ENCODE data around the gene MBD6.
"Not testable (repeated sequence)": the region's sequence is repeated elsewhere in the genome, so short reads cannot be mapped to it uniquely, and the experiment has no call there.

MBD6 gene

DNA sequence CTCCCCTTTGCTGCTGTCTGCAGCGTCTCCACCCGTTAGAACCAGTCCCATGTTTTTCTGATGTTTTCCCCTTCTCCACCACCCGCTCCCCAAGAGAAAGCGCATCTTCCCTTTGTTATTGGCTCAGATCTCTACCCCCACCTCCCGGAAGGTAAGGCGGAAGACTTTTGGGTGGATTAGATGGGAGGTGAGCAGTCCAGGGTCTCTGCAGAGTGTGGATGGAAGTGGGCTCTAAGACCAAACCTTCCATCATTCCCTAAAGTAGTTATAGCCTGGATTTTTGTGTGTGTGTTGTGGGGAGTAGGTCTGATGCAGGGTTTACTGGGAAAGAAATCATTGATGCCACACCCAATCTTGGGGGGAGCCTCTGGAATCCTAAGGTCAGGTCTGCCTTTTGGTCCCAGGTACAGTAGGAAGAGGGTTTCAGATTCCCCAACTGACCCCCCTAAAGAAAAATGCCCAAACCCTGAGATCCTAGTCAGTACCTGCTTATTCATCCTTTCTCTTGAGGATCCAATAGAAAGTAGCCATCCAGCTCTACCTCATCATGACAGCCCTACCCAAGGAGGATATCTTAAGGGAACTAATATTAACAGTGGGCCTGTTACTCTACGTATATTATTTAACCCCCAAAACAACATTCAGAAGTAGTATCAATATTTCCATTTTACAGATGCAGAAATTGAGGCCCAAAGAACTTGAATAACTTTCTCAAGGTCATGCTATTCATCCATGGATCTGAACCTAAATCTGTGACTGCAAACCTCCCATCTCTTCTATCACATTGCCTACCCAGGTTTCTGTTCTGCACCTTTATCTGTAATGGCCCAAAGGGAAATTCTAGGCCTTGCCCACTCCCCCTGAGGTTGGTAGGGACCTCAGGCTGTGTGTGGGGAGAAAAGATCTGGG is 28.3 kb downstream of the MBD6 start:
- no peak for DNase-seq (ENCODE audit: low spot score)

DNA sequence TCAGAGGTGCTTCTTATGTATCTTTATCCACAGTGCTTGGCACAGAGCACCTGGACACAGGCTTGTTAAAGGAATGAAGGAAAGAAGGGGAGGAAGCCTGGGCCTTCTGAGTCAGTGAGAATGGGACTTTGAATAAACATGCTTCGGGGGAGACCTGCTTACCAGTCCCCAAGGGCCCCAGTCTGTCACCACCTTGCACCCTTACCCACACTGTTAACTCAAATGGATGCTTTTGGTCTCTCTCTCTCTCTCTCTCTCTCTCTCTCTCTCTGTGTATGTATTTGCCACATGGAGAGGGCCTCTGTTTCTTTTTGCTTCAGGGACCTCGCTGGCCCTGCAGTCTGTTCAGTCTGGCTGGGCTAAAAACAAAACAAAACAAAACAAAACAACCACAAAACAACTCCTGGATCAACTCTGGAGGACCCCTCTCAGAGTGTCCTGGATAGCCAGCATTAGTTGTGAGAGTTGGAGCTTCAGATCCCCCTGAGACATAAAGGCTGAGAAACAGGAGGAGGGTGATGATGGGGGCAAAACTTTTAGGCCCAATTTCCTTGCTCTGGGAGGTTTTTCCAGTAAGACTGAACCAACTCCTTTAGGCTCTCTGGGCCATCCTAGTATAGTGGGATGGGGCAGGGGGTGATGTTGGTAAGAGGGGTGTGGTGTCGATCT is 29.1 kb downstream of the MBD6 start:
- DNase-seq (ENCODE audit: low spot score), result no peak

GRCh38 chr12:57552306-57552651 is 29.7 kb downstream of the MBD6 start:
- DNase-seq (ENCODE audit: low spot score), result no peak

GRCh38 chr12:57552835-57553313 is 30.2 kb downstream of the MBD6 start:
- DNase-seq (ENCODE audit: low spot score), result peak; percentile 72

DNA sequence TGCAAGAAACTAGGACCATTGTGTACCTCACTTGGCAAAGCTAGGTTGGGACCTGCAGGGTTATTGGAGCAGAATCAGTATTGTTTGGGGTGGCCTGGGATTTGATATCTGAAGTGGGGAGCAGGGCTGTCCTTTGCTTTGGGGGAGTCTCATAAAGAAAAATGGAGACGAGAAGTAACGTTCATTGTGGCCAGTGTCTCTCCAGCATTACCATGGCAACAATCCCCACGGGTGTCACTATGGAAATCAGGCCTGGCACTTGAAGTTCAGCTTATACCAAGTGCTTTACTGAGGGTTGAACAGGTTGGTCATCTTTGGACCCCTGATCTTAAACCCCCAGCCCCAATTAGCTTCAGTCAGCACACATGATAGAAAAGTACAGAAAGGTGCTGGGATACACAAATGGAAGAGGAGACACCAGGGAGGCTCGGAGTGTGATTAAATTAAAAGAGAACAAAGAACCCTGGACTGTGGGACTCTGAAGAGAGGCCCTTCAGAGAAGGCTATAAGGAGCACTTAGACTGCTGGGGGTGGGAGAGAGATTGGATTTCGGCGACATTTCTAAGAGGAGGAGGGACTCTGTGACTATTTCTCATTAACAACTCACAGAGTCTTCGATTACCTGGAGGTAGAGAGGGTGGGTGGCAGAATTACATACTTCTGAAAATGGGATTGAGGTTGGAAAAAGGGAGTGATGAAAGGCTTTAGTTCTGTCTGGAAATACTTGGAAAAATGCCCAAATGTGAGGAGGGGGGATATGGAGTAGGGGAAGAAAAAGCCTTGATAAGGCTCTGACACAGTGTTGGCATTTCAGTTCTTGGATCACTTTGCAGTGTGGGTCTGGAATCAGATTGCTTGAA is 30.9 kb downstream of the MBD6 start:
- DNase-seq (ENCODE audit: low spot score), result no peak

DNA sequence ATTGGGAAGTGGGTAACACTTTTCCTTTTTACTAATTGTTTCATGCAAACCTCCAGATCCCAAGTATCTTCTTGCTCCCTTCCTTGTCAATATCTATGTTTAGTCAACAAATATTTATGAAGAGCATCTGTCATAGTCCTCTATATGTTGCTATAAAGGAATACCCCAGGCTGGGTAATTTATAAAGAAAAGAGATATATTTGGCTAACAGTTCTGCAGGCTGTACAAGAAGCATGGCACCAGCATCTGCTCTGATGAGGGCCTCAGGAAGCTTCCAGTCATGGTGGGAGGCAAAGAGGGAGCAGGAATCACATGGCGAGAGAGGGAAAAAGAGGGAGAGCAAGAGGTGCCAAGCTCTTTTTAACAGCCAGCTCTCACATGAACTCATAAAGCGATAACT is 31.8 kb downstream of the MBD6 start:
- no peak for DNase-seq (ENCODE audit: low spot score)

- DNase-seq (ENCODE audit: low spot score), result no peak
Measured at GRCh38 chr12:57554897-57555296, 32.3 kb downstream of the MBD6 start.

GRCh38 chr12:57558864-57559263 is 36.2 kb downstream of the MBD6 start:
- DNase-seq (ENCODE audit: low spot score), result no peak

GRCh38 chr12:57560516-57560915 is 37.9 kb downstream of the MBD6 start:
- DNase-seq (ENCODE audit: low spot score), result no peak

DNA sequence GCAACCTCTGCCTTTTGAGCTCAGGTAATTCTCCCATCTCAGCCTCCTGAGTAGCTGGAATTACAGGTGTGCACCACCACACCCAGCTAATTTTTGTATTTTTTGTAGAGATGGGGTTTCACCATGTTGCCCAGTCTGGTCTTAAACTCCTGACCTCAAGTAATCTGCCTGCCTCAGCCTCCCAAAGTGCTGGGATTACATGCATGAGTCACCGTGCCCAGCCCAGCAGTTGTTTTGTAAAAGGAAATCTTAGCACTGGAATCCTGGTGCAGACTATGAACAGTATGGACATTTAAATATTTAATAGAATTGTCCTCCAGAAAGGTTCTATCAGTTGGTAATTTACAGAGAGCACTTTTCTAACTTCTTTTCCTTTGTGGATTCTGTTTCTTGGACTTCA is 38.5 kb downstream of the MBD6 start:
- DNase-seq (ENCODE audit: low spot score), result peak; percentile 22

GRCh38 chr12:57563358-57563757 is 40.7 kb downstream of the MBD6 start:
- no peak for DNase-seq (ENCODE audit: low spot score)

- no peak for DNase-seq (ENCODE audit: low spot score)
Measured at GRCh38 chr12:57564178-57564740, 41.6 kb downstream of the MBD6 start.

- DNase-seq (ENCODE audit: low spot score), result no peak
Measured at GRCh38 chr12:57568838-57569237, 46.2 kb downstream of the MBD6 start.

DNA sequence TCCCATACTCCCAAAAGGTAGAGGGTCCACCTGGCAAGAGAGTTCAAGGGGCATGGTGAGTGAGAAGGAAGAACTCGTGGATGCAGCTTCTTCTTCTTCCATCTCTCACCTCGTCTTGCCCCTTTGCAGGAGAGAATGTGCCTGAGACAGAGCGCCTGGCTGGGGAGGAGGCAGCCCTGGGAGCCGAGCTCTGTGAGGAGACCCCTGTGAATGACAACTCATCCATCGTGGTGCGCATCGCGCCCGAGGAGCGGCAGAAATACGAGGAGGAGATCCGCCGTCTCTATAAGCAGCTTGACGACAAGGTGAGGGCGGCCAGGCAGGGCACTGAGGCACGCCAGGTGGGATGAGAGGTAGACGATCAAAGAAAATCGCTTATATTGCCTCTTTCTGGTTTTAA is 47.2 kb downstream of the MBD6 start:
- no peak for DNase-seq (ENCODE audit: low spot score)

GRCh38 chr12:57570438-57570837 is 47.8 kb downstream of the MBD6 start:
- not testable (repeated sequence) for DNase-seq (ENCODE audit: low spot score)

DNA sequence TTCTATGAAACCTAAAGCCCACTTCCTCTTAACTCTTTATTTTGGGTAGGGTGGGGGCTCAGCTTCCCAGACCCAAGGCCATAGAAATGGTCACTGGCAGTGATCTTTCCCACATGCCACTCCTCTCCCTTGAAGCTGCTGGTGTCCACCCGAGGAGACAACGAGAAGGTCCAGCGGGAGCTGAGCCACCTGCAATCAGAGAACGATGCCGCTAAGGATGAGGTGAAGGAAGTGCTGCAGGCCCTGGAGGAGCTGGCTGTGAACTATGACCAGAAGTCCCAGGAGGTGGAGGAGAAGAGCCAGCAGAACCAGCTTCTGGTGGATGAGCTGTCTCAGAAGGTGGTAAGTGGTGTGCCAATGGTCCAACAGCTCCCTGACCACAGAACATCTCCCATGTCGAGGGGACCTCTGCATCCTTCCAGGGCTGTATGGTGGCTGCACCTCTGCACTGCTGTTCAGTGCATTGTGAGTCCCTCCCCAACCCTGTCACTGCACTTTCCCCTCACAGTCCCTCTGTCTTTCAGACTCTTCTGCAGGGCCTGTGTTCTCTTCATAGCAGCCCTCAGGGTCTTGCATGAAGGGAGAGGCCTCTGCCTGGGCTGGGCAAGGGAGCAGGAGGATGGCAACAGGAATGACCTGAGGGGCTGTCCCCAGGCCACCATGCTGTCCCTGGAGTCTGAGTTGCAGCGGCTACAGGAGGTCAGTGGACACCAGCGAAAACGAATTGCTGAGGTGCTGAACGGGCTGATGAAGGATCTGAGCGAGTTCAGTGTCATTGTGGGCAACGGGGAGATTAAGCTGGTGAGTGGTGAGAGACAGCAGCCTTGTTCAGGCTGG is 49.5 kb downstream of the MBD6 start:
- no peak for DNase-seq (ENCODE audit: low spot score)

DNA sequence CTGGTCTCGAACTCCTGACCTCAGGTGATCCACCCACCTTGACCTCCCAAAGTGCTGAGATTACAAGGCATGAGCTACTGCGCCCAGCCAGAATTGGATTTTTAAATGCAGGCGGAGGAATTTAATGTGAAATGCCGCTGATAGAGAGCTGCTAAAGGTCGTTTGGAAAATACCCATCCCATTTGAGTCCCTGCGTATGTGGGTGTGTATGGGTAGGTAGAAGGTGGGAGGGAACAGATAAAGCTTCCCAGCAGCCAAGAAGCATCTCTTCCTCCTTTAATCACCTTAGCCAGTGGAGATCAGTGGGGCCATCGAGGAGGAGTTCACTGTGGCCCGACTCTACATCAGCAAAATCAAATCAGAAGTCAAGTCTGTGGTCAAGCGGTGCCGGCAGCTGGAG is 52.2 kb downstream of the MBD6 start:
- DNase-seq (ENCODE audit: low spot score), result no peak

DNA sequence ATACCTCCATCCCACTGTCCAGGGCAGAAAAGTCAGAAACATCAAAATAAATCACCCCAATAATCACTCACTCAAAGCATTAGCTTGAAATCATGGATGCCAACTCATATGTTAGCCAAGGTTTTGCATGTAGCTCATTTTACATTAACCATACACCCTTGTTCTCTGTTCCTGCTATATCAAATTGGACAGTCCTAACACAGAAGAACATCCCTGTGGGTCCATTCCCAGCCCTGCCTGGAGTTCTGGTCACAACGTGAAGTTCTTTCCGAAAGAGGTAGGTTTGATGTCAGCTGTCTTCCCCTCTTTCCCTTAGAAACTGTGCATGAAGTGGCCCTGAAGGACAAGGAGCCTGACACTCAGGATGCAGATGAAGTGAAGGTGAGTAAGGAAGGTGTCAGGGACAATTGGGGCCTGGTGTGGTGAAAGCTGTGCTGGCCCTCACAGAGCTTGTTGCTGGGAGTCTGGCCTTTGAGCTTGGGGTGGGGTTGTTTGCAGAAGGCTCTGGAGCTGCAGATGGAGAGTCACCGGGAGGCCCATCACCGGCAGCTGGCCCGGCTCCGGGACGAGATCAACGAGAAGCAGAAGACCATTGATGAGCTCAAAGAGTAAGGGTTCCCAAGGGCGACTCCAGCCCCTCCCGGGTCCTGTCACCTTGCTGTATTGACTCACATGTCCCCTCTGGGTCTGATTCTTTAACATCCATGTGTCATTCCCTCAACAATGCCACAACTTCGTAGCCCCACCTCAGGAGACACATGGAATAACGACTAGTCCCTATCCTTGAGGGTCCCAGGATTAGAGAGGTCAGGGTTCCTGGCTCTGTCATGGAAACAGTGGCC is 53.4 kb downstream of the MBD6 start:
- no peak for DNase-seq (ENCODE audit: low spot score)

DNA sequence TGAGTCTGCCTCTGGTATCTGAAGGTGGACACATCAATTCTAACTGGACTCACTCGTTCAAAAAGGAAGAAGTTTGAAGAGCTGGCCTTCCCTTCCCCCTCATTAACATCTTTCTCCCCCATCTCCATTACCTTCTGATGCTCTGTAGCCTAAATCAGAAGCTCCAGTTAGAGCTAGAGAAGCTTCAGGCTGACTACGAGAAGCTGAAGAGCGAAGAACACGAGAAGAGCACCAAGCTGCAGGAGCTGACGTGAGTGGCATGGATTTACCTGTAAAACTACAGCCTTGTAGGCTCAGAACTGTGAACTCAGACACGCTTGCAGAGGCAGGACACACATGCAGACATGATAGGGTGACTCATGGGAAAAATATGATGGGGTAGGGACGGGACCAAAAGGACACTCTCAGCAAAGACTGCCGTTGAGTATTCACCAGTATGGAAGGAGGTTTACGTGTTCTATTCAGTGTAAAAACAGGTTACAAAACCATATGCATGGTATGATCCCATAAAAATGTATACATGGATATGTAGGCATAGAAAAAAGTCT is 54.1 kb downstream of the MBD6 start:
- DNase-seq (ENCODE audit: low spot score), result no peak

All from GM03348 (cell line).